NCI-H2081 (cell line): ENCODE measurements around the gene MYO1E.

Source experiments
- DNase-seq, 2 experiments: peaks; one replicate each; lab custom pipeline; 2025; lab: John Stamatoyannopoulos, UW

MYO1E gene

DNA sequence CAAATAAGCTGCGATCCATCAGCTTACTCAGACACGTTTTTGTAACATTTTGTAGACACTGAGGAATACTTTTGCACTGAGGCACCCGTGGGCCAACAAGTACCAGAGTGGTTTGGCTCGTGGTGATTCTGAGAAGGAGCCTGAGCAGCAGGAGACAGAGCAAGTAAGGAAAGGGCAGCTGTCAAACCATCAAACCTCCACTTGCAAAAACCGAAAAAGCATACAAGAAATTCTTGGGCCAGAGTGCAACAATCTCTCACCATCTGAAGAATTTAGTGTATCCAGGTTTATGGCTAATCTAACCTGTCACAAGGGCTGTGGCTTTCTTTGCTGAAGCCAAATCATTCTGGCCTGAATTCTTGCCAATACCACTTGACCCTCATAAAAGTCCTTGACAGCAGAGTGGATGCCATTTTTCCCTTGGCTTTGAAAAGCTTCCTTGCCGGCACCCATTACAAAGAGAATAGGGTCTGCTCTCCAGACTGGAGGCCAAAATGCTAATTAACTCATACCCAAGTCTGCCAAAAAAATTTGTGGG is 56.7 kb downstream of the MYO1E start:
- DNase-seq, result peak in 1 of 2 experiments; percentile 22

DNA sequence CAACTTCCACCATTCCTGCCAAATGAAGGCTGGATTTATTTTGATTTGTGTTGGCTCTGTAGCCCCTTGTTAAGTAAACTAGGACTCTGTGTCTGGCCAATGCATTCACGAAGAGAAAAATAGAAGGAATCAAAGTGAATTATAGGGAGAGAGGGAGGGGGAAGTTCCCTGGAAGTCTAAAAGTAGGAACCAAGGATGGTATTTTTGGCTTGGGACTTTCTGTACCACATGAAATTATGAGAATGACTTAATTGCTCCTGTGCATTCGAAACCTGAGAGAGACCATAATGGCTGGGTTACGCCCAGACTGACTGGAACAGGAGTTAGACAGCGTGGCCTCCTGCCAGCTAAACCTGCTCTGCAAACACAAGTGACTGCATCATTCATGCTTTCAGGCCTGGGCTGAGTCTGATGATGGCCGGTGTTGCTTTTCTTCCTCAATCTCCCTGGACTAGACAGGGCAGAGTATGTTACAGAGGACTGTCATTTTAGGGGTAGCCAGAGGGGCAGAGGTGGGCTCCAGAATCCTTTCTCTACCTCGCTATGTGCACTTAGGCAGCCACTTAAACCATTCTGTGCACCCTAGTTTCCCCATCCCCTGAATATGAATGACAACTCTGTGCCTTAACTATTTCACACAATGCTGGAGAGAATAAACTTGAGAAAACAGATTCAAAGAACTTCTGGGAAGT is 58.9 kb downstream of the MYO1E start:
- peak; percentile 87 to 96 for DNase-seq

DNA sequence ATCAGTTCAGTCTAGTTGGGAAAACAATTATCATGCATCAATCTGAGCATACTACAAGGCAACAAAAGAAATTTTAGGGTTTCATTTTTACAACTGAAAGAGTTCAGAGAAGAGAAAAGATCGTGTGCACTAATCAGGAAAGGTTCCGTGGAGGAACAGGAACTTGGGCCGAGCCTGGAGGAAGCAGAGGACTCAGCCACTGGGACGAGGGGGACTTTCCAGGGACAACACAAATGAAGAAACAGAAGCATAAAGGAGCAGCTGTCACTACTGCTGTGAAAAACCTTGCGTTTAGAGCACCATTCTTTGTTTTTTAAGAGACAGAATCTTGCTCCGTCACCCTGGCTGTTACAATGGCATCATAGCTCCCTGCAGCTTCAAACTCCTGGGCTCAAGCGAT is 60.5 kb downstream of the MYO1E start:
- no peak for DNase-seq

DNA sequence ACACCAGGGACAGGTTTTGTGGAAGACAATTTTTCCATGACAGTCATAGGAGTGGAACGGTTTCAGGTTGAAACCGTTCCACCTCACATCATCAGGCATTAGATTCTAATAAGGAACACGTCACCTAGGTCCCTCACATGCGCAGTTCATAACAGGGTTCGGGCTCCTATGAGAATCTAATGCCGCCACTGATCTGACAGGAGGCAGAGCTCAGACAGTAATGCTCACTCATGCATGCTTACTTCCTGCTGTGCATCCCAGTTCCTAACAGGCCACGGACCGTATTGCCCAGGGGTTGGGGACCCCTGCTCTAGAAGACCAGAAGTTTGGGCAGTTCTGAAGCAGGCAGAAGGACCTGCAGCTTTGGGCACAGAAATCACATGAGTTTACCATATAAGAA is 61.5 kb downstream of the MYO1E start:
- DNase-seq, result no peak

DNA sequence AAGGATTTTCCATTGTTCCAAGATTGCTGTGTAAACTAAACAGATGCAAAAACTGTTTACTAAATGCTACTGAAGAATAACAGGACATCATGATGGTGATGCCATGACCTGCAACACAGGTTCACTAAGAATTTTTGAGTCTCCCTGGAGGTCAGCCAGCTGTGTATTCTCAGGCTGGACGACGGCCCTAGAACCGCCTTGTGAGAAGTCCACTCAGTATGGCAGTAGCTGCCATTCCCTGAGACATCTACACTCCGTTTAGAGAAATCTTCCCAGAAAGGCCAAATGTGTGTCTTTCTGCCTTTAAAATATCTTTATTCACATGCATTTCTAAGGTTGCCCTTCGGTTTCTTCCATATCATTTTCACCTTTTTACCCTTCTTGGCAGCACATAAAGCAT is 63.3 kb downstream of the MYO1E start:
- no peak for DNase-seq

DNA sequence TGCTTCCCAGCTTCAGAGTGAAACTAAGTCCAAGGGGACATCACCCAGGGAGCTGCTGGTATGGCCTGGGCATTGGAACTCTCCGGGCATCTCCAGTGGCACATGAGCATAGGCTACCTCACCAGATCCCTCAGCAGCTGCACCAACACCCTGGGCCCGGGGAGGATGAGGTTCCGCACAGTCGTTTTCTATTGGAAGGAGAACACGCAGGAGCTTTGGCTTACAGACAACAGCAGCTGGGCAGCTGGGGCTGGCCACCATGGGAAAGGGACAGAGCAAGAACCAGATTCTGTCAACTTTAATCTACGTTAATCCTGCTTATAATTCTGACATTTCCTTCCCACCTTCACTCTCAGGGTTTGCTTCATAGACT is 65.5 kb downstream of the MYO1E start:
- no peak for DNase-seq

DNA sequence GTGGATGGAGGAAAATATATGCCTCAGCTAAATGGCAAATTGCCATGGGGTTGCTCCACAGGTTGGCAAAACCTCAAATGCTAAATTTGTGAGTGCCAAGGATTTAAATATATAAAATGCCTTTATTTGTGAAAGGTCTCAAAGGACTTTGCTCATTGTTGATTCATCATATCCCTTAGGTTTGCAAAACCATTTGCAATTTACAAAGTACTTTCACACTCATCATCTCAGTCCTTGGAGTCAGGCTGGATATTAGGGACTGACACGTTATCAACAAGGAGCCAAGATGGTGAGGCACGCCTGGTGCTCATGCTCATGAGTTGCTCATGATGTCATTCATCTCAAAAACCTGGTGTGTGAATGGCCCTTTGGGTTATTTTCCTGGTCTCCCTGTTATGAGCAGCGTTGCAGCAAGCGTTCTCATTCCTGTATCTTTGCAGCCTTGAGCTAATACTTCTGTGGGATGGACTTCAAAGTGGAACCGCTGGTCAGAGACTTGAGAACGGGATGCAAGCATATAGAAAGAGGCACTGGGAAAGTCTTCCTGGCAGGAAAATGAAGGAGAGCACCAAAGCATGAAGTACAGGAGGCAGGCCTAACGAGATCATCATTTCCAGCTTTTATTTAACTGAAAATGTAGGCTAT is 66.0 kb downstream of the MYO1E start:
- no peak for DNase-seq

DNA sequence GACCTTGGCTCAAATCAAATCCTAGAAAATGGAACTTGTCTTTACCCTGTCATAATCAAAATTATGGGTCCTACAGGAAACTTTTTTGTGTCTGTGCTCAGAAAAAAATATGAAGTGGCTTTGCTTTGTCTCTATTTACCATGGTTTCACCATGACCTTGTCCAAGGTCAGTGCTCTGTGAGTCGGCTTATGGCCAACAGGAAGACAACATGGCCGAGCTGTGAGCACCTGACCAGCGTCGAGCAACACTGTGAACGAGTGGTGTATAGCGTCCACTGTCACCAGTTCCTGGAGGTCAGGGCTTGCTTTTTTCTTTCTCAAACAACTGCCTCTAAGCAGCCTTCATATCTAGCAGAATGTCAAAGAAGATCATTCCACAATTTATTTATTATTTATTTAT is 67.9 kb downstream of the MYO1E start:
- DNase-seq, result no peak

DNA sequence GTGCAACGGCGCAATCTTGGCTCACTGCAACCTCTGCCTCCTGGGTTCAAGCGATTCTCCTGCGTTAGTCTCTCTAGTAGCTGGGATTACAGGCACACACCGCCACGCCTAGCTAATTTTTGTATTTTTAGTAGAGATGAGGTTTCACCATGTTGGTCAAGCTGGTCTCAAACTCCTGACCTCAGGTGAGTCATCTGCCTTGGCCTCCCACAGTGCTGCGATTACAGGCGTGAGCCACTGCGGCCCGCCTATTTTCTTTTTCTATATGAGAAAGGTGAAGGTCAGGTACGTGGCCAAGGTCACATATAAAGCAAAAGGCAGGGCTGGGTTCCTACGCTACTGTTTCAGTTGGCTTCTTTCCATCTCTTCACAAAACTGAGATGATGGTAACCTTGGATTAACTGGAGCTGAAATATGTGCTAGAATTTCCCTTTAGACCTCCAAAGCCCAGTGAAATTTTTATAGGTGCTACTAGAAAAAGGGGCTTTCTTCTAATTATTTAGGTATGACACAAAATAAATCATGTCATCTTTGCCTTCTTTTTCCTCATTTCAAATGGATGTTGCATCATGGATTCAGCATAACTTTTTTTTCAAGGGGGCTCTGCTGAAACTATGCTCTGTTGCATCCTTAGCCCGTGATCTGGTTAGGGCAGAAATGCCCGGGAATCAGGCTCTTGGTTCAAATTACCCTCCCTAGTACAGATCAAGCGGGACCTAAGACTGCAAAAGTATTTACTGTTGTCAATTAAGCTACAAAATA is 68.5 kb downstream of the MYO1E start:
- no peak for DNase-seq

DNA sequence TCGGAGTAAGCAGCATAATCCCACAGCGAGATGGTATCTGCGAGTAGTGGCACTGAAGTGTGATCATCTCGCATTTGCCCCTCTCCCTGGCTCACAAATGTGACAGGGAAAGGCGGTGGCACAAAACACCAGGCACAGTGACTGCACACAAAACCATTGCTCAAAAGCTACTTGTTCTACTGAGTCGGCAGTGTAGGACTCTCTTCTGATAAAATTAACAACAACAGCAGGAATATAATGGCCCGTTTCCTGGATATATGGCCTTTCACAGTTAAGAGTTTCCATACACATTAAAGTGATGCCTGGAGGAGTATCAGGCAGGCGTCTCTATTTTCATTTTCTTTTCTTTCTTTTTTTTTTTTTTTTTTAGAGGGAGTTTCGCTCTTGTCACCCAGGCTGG is 69.0 kb downstream of the MYO1E start:
- DNase-seq, result no peak

DNA sequence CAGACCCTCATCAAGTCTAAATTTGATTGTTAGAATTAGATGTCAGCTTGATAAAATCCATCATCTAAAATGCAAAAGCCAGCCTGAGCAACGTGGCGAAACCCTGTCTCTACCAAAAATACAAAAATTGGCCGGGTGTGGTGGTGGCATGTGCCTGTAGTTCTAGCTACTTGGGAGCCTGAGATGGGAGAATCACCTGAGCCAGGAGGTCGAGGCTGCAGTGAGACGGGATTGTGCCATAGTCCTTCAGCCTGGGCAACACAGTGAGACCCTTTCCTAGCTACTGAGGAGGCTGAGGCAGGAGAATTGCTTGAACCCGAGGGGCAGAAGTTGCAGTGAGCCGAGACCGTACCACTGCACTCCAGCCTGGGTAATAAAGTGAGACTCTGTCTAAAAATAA is 69.5 kb downstream of the MYO1E start:
- no peak for DNase-seq

DNA sequence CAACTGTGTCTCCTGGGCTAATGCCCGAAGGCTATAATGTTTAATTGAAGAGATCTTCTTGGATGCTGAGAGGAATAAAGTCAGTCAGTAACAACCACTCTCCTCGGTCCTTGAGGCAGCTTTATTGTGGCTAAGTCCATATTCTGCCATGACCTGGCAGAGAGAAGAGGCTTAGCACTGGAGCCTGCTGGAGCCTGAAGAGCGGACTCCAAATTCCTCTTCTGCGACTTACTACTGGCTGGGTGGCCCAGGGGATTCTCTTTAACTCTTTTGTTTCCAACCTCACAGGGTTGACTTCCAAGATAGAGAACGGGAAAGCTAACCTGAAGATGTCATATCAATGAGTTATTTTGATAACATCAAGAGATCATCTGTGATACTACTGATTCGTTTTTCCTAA is 71.1 kb downstream of the MYO1E start:
- no peak for DNase-seq

DNA sequence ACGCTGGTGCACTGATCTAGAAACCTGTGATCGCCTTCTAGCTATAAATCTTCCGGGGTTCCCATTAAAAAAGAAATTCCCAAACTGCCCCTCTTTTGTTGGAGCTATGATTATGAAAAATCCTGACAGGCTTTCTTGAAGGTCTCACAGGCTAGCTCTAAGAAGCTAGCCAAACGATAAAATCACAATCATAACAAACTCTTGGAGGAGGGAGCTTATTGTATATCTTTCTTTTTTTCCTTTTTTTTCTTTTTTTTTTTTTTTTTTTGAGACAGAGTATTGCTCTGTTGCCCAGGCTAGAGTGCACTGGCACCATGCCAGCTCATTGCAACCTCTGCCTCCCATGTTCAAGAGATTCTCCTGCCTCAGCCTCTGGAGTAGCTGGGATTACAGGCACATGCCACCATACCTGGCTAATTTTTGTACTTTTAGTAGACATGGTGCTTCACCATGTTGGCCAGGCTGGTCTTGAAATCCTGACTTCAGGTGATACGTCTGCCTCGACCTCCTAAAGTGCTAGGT is 72.0 kb downstream of the MYO1E start:
- DNase-seq, result no peak

DNA sequence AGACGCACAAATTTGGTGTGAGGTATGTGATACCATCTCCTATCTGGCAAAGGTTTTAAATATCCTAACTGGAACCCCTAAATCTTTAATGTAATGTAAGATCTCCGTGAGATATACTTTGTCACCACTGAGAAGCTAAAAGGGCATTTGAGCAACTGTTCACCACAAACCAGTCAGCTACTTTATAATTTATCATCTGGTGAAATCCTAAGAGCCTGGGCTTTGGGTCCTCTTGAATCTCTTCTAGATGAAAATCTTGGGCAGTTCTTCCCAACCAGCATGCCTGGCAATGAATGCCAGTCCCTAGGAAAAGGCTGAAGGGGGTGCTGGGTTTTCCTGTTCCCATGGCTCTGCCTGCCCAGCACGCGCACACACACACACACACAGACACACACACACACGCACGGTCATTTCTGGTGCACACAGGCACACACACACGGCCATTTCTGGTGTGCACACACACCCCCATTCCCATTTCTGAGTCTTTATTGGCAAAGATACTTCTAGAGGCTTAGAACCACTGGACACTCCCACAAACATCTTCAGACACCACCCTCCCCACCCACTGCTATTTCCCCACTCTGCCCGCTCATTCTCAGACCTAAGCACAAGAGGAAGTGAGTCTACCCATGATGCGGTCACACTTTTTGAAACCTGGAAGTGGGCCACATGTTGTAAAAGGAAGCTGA is 72.6 kb downstream of the MYO1E start:
- peak in 1 of 2 experiments; percentile 9 for DNase-seq

DNA sequence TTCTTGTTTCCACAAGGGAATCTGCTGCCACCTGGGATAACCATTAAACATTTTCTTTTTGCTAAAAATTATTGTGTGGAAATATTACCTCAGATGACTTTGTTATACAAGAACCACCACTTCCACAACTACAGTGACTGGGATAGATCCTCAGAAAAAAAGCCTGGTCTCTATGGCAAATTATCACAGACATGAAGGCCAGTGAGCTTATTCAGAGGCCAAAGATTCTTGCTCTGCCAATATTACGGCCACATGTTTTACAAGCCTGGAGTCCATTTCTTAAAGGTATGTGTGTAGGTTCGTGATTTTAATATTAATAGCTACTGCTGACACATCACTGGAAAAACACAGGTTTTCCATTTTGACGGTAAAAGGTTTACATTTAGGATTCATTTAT is 73.8 kb downstream of the MYO1E start:
- no peak for DNase-seq

DNA sequence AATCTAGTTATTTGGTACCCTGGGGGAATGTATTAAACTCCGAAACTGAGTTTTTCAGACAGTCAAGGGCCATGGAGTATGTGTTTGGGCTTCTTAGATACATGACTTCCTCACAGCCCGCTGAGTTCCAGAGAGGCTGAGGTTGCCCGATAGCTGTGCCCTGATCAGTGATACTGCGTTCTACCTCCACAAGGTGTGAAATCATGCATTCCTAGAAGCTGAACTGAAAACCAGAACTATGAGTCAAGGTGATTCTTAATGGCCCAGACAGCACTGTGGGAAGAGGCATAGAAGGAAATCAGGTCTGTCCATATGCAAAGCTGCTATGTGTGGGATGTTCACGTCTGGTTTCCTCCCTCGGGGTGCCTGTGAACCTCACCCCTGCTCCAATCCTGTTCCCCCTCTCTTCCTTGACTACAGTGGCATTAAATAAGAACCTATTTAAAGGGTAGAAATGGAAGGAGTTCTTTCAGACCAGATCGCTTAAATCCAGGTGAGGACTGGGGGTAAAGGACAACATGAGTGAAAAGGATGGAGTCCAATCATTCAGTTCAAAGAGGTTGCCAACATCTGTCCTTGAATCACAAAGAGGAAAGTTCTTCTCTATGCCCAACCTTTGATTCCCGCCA is 74.3 kb downstream of the MYO1E start:
- no peak for DNase-seq

DNA sequence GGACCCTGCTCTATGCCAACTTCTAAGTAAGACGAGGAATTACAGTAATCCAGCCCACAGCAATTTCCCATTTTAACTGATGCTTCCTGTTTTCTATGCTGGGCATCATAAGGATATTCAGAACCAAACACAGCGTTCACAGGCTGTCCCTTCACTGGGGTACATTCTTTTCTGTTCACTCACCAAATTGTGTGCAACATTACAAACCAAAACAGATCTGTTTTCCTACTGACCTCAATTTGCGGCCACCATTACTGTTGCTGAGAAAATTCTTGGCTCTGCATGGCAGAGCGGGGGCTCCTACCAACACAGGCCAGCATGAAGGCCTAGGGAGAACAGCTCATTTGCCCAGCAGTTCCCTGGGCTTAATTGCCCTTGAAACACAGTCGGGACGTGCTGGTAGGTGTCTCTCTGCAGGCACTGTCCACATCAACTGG is 76.5 kb downstream of the MYO1E start:
- DNase-seq, result peak; percentile 30 to 32

DNA sequence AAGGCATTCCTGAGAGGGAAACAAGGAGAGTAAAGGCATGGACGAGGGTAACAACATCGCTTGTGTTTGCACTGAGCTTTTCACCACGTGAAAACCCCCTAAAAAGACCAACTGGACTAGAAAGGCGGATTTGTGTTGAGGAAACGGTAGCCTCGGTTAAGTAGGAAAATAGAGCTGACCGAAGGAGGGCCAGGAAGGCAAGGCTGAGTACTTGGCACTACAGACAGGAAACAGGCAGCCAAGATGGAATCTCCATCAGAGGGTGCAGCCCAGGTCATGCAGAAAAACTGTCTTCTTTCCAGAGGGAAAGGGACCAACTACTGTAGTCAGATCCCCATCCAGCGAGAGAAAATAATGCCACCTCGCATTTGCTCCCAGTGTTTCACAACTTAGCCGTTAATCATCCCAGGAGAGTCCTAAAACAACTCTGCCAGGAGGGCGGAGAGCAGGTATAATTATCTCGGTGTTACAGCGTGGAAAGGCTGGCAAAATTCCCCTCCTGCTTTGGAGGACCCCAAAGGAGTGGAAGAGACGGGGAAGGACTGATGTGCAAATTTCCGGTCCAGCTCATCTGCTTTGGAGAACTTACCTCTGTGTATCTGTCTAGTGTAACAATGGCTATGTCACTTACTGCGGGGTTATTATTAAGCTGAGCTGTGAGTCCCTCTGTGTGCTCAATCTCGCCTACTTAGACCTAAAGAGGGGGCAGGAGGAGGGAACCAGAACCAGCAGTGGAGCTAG is 77.2 kb downstream of the MYO1E start:
- DNase-seq, result peak; percentile 45 to 69

DNA sequence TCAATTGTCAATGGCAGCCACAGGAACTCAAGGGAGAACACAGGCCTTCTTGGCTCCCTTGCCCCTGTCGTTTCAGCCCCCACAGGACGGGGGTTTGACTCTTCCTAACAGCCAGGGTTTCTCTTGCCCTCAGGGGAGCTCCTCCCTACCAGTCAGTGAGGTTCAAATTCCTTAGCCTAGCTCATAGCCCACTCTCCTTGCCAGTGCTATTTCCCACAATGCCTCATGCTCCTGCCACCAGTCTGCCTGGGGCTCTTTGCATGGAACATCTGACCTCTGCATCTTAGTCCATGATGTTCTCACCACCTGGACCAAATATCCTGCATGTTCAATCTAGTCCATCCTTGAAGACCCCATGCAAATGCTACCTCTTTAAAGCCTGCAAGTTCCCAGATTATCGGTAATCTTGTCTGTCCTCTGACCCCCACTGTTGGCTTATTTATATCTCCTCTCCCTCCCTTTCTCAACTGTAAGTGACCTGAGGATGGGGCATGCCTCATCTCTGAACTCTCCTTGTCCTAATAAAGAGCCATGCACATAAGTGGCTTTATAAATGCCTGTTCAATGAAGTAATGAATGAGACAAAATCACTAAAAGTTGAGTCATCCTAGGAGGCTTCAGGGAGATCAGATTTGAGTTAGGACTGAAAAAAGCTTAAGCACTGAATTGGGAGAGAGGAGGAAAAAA is 78.0 kb downstream of the MYO1E start:
- DNase-seq, result no peak

DNA sequence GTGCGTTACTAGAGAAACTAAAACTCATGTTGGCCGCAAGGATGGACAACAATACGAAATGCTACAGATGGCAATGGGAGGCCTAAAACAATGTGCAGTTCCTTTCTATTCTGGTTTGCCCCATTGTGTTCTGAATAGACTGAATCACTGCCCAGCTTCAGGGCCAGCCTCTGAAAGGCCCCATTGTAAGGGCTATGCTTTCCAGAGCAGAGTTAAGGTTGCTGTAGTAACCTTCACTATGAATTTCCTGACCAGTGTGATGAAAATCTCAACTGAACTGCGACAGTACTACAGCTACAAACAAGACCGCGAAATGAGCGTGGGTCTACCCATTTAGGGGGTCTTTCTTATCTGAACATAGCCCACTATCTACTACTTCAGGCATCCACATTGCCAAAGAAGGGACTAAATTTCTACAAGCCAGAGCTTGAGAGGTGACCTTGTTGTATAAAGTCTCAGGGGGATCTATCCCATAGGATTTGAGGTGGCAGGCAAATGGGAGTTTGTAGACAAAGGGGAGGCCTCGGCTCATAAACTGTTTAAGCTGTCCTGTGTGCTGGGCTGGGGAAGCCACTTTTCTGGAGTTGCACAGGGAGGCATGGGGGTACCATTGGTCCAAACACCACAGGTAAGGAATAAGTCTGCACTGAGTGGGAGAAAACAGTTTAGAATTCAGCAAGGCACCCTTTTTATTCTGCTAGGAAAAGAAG is 80.1 kb downstream of the MYO1E start:
- DNase-seq, result peak in 1 of 2 experiments; percentile 9
